HepG2 (cell line): ENCODE results near the gene SETD1B. TPM values are rescaled to one million over a fixed set of nuclear protein-coding genes. Genes with fewer than 3 reads are reported as not detected.

Experiments
- ARNT2 ChIP-seq: sonication (generic); formaldehyde crosslinking; IDR thresholded peaks from 2 replicates; pipeline ENCODE4 v1.8.0; 2022; ENCODE audit warnings: mild to moderate bottlenecking, low read depth, missing genetic modification reagents, moderate library complexity
- IRX3 ChIP-seq: sonication (generic); formaldehyde crosslinking; IDR thresholded peaks from 2 replicates; pipeline ENCODE4 v1.8.1; 2023; ENCODE audit warnings: mild to moderate bottlenecking, low read depth, missing genetic modification reagents, borderline replicate concordance
- KDM2A ChIP-seq: sonication (generic); formaldehyde crosslinking; IDR thresholded peaks from 2 replicates; pipeline ENCODE4 v1.4.0; 2020; ENCODE audit warnings: low read depth, missing genetic modification reagents, borderline replicate concordance
- MIER2 ChIP-seq: IDR thresholded peaks from 2 replicates; pipeline ENCODE4 v1.6.1; 2016; ENCODE audit warnings: missing biosample characterization, missing genetic modification reagents
- ZFAT ChIP-seq: sonication (generic); formaldehyde crosslinking; conservative IDR thresholded peaks from 2 replicates; pipeline ENCODE4 v1.8.1; 2023; ENCODE audit warnings: missing genetic modification reagents, inconsistent platforms
- ZNF292 ChIP-seq: sonication (generic); formaldehyde crosslinking; IDR thresholded peaks from 2 replicates; pipeline ENCODE4 v1.8.1; 2022; ENCODE audit warnings: mild to moderate bottlenecking, low read depth, missing genetic modification reagents, borderline replicate concordance
- ZNF33A ChIP-seq: sonication (generic); formaldehyde crosslinking; IDR thresholded peaks from 2 replicates; pipeline ENCODE4 v1.5.1; 2020; ENCODE audit warnings: missing genetic modification reagents, mild to moderate bottlenecking, moderate library complexity, borderline replicate concordance
- polyA plus RNA-seq, 8 experiments: library from polyadenylated mRNA; depleted of rRNA in 3 of 8; stranded (reverse) in 7 of 8; unstranded in 1 of 8; fragments of >200 nt; fragmentation: Illumina TruSeq in 4 of 8; extraction: Trizol in 4 of 8; gene quantifications; 2 replicates each; pipeline versions ENCODE4 v1.2.1 to v1.2.3, GENCODE V29; 2011 to 2016; ENCODE audit warnings: low read depth in 4 of 8, missing spikeins in 1 of 8, mixed read lengths in 1 of 8; ENCODE audit not compliant: insufficient read depth in 1 of 8
- total RNA-seq, 5 experiments: library from RNA; depleted of rRNA; stranded (reverse); fragments of >200 nt; fragmentation: Illumina TruSeq; extraction: Trizol; gene quantifications; 2 replicates each; pipeline ENCODE4 v1.2.3, GENCODE V29; 2016; ENCODE audit warnings: low read depth in 1 of 5
- TF ChIP-seq, protein P1 (sequence below): sonication (generic); formaldehyde crosslinking; IDR thresholded peaks from 2 replicates; pipeline ENCODE4 v1.8.1; 2023; ENCODE audit warnings: missing genetic modification reagents, inconsistent platforms, borderline replicate concordance
- TF ChIP-seq, protein P2 (sequence below): sonication (generic); formaldehyde crosslinking; IDR thresholded peaks from 2 replicates; pipeline ENCODE4 v1.4.0; 2020; ENCODE audit warnings: missing genetic modification reagents, borderline replicate concordance
- TF ChIP-seq, protein P3 (sequence below), 2 experiments: sonication (generic) in 1 of 2; formaldehyde crosslinking in 1 of 2; IDR thresholded peaks; 2 replicates each; pipeline versions ENCODE4 v1.6.1 to v1.9.0; 2014 to 2022; ENCODE audit warnings: antibody characterized with exemption in 1 of 2, borderline replicate concordance in 1 of 2, inconsistent platforms in 1 of 2, low read depth in 1 of 2, missing genetic modification reagents in 1 of 2
- TF ChIP-seq, protein P4 (sequence below): sonication (generic); IDR thresholded peaks from 2 replicates; pipeline ENCODE4 v1.6.1; 2016; ENCODE audit warnings: low read depth, borderline replicate concordance
- TF ChIP-seq, protein P5 (sequence below): sonication (generic); formaldehyde crosslinking; IDR thresholded peaks from 2 replicates; pipeline ENCODE4 v1.4.0; 2020; ENCODE audit warnings: missing genetic modification reagents
- TF ChIP-seq, protein P6 (sequence below): sonication (generic); formaldehyde crosslinking; IDR thresholded peaks from 2 replicates; pipeline ENCODE4 v1.8.1; 2023; ENCODE audit warnings: mild to moderate bottlenecking, missing genetic modification reagents

Gene SETD1B
- total and polyA plus RNA-seq, 2 of the 13 experiments (the other 11 are each of a cell fraction or from before 2014, with no cell fraction given) = 1.1 to 1.4 TPM

DNA sequence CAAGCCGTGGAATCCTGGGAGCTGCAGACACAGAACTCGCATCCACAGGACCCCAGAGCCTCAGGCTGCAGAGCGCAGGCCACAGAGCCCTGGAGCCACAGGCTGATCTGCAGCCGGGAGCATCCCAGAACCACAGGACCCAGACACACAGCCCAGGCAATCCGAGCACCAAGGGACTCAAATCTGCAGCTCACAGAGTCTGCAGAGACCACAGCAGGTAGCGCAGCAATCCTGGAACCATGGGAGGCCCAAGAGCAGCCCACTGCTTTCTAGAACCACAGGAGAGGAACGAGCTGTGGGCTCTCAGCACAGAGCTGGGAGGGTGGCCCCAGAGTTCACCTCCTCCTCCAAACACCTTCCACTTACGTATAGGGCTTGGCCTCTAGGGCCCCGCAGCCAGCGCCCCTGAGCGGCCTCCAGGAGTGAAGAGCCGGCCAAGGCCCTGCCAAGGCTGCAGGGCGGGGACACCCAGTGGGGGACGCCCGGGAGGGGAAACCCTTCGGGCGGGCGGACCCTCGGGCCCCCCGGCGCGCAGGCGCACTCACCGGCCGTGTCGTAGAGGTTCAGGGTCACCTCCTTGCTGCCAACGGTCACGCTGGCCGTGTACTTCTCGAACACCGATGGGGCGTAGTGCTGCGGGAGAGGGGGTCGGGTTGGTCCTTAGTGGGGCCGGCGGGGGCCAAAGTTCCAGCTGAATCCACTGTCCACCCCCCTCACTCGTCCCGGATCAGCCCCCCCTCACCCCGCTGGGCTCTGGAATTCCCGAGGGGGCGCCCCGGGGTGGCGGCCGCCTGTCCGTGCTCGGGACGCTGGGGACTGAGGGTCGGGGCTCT is 11.0 kb upstream of the SETD1B start (continued):
- TF ChIP-seq, protein P1, sequence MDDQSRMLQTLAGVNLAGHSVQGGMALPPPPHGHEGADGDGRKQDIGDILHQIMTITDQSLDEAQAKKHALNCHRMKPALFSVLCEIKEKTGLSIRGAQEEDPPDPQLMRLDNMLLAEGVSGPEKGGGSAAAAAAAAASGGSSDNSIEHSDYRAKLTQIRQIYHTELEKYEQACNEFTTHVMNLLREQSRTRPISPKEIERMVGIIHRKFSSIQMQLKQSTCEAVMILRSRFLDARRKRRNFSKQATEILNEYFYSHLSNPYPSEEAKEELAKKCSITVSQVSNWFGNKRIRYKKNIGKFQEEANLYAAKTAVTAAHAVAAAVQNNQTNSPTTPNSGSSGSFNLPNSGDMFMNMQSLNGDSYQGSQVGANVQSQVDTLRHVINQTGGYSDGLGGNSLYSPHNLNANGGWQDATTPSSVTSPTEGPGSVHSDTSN = no peak
- TF ChIP-seq ARNT2 (CRISPR knock-in tag) = 0 out of 2 replicates have a peak, but pooled peaks have one; percentile 8
- peak; percentile 13; the same call in 1 of the 2 replicates for TF ChIP-seq IRX3 (CRISPR knock-in tag)
- TF ChIP-seq, protein P2, sequence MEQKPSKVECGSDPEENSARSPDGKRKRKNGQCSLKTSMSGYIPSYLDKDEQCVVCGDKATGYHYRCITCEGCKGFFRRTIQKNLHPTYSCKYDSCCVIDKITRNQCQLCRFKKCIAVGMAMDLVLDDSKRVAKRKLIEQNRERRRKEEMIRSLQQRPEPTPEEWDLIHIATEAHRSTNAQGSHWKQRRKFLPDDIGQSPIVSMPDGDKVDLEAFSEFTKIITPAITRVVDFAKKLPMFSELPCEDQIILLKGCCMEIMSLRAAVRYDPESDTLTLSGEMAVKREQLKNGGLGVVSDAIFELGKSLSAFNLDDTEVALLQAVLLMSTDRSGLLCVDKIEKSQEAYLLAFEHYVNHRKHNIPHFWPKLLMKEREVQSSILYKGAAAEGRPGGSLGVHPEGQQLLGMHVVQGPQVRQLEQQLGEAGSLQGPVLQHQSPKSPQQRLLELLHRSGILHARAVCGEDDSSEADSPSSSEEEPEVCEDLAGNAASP = 0 out of 2 replicates have a peak, but pooled peaks have one; percentile 24
- TF ChIP-seq, protein P3, sequence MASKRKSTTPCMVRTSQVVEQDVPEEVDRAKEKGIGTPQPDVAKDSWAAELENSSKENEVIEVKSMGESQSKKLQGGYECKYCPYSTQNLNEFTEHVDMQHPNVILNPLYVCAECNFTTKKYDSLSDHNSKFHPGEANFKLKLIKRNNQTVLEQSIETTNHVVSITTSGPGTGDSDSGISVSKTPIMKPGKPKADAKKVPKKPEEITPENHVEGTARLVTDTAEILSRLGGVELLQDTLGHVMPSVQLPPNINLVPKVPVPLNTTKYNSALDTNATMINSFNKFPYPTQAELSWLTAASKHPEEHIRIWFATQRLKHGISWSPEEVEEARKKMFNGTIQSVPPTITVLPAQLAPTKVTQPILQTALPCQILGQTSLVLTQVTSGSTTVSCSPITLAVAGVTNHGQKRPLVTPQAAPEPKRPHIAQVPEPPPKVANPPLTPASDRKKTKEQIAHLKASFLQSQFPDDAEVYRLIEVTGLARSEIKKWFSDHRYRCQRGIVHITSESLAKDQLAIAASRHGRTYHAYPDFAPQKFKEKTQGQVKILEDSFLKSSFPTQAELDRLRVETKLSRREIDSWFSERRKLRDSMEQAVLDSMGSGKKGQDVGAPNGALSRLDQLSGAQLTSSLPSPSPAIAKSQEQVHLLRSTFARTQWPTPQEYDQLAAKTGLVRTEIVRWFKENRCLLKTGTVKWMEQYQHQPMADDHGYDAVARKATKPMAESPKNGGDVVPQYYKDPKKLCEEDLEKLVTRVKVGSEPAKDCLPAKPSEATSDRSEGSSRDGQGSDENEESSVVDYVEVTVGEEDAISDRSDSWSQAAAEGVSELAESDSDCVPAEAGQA (IDR thresholded peaks at IDR 0.05; ENCODE audit: low read depth) = no peak
- TF ChIP-seq, protein P3 (CRISPR knock-in tag; IDR thresholded peaks at IDR 0.05; ENCODE audit: borderline replicate concordance) = no peak
- TF ChIP-seq, protein P4, sequence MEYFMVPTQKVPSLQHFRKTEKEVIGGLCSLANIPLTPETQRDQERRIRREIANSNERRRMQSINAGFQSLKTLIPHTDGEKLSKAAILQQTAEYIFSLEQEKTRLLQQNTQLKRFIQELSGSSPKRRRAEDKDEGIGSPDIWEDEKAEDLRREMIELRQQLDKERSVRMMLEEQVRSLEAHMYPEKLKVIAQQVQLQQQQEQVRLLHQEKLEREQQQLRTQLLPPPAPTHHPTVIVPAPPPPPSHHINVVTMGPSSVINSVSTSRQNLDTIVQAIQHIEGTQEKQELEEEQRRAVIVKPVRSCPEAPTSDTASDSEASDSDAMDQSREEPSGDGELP = no peak
- TF ChIP-seq ZNF292 (CRISPR knock-in tag) = no peak
- TF ChIP-seq ZNF33A (CRISPR knock-in tag) = no peak
- no peak; the same call in 1 of the 2 replicates for TF ChIP-seq KDM2A (CRISPR knock-in tag)
- TF ChIP-seq, protein P5, sequence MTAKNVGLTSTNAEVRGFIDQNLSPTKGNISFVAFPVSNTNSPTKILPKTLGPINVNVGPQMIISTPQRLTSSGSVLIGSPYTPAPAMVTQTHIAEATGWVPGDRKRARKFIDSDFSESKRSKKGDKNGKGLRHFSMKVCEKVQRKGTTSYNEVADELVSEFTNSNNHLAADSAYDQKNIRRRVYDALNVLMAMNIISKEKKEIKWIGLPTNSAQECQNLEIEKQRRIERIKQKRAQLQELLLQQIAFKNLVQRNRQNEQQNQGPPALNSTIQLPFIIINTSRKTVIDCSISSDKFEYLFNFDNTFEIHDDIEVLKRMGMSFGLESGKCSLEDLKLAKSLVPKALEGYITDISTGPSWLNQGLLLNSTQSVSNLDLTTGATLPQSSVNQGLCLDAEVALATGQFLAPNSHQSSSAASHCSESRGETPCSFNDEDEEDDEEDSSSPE (CRISPR knock-in tag) = no peak
- TF ChIP-seq ZFAT (CRISPR knock-in tag) = no peak
- no peak for TF ChIP-seq MIER2 (CRISPR knock-in tag)
- TF ChIP-seq, protein P6, sequence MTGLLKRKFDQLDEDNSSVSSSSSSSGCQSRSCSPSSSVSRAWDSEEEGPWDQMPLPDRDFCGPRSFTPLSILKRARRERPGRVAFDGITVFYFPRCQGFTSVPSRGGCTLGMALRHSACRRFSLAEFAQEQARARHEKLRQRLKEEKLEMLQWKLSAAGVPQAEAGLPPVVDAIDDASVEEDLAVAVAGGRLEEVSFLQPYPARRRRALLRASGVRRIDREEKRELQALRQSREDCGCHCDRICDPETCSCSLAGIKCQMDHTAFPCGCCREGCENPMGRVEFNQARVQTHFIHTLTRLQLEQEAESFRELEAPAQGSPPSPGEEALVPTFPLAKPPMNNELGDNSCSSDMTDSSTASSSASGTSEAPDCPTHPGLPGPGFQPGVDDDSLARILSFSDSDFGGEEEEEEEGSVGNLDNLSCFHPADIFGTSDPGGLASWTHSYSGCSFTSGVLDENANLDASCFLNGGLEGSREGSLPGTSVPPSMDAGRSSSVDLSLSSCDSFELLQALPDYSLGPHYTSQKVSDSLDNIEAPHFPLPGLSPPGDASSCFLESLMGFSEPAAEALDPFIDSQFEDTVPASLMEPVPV (CRISPR knock-in tag) = no peak; the same call in 1 of the 2 replicates
